Posterior cingulate gyrus (tissue), 11 donors: ENCODE results near the gene PLXNA2.

Source experiments
- DNase-seq, 10 donors: peaks; one replicate each; pipeline versions ENCODE4 v3.0.0 to v3.0.0-alpha.2; 2020 to 2021; ENCODE audit warnings: mixed read lengths in 3 of 10
- intact Hi-C: fragments of 100-400 bp; cut with DNase I; formaldehyde crosslinking; loops from one replicate; pipeline ENCODE4 v1.15.1; 2023

Gene PLXNA2

GRCh38 chr1:208019257-208019656 lies 224.9 kb downstream of the PLXNA2 start:
- intact Hi-C loops = no loop called here
- DNase-seq = no peak

- DNase-seq = no peak
- intact Hi-C loops = no loop called here
Measured at GRCh38 chr1:208015255-208015654, 228.9 kb downstream of the PLXNA2 start.

- no peak for DNase-seq
- intact Hi-C loops = no loop called here
Measured at GRCh38 chr1:208013210-208013609, 231.0 kb downstream of the PLXNA2 start.

GRCh38 chr1:208012721-208013120 lies 231.5 kb downstream of the PLXNA2 start:
- intact Hi-C loops = no loop called here
- DNase-seq = no peak

GRCh38 chr1:208010487-208011071 lies 233.6 kb downstream of the PLXNA2 start:
- intact Hi-C loops = no loop called here
- peak in 1 of 10 donors; percentile 8 for DNase-seq

- peak in 1 of 10 donors; percentile 25 for DNase-seq
- intact Hi-C loops = no loop called here
Measured at GRCh38 chr1:208009706-208010444, 234.3 kb downstream of the PLXNA2 start.

- peak in 1 of 10 donors; percentile 69 for DNase-seq
- intact Hi-C loops = no loop called here
Measured at GRCh38 chr1:208009303-208009702, 234.9 kb downstream of the PLXNA2 start.

GRCh38 chr1:208008534-208008933 lies 235.7 kb downstream of the PLXNA2 start:
- intact Hi-C loops = no loop called here
- peak in 1 of 10 donors; percentile 12 for DNase-seq

- peak in 1 of 10 donors; percentile 13 for DNase-seq
- intact Hi-C loops = no loop called here
Measured at GRCh38 chr1:208007938-208008342, 236.2 kb downstream of the PLXNA2 start.

GRCh38 chr1:208007319-208007937 lies 236.8 kb downstream of the PLXNA2 start:
- intact Hi-C loops = no loop called here
- DNase-seq = peak in 1 of 10 donors; percentile 0

GRCh38 chr1:208006258-208006920 lies 237.8 kb downstream of the PLXNA2 start:
- intact Hi-C loops = no loop called here

GRCh38 chr1:208004851-208005250 lies 239.3 kb downstream of the PLXNA2 start:
- intact Hi-C loops = no loop called here
- peak in 1 of 10 donors; percentile 29 for DNase-seq

More at GRCh38 chr1:208006258-208006920, 237.8 kb downstream of the PLXNA2 start:
- DNase-seq = peak in 1 of 10 donors; percentile 22

- DNase-seq = peak in 1 of 10 donors; percentile 59
- intact Hi-C loops = no loop called here
Measured at GRCh38 chr1:208003241-208003640, 240.9 kb downstream of the PLXNA2 start.

GRCh38 chr1:208002672-208003071 lies 241.5 kb downstream of the PLXNA2 start:
- intact Hi-C loops = no loop called here

GRCh38 chr1:208002078-208002477 lies 242.1 kb downstream of the PLXNA2 start:
- intact Hi-C loops = no loop called here
- DNase-seq = no peak

More at GRCh38 chr1:208002672-208003071, 241.5 kb downstream of the PLXNA2 start:
- peak in 1 of 10 donors; percentile 68 for DNase-seq

GRCh38 chr1:208000504-208000903 lies 243.7 kb downstream of the PLXNA2 start:
- no peak for DNase-seq
- intact Hi-C loops = no loop called here

GRCh38 chr1:207999972-208000371 lies 244.2 kb downstream of the PLXNA2 start:
- DNase-seq = no peak

GRCh38 chr1:207999274-207999915 lies 244.8 kb downstream of the PLXNA2 start:
- DNase-seq = no peak
- intact Hi-C loops = no loop called here

More at GRCh38 chr1:207999972-208000371, 244.2 kb downstream of the PLXNA2 start:
- intact Hi-C loops = no loop called here

- intact Hi-C loops = no loop called here
- DNase-seq = no peak
Measured at GRCh38 chr1:207998691-207999090, 245.5 kb downstream of the PLXNA2 start.

- intact Hi-C loops = no loop called here
- peak; percentile 17 to 92 (median 71) for DNase-seq
Measured at GRCh38 chr1:207997486-207998268, 246.5 kb downstream of the PLXNA2 start.
